Upper lobe of right lung (tissue), 1 donor: ENCODE results near the gene TBCA. TPM values are rescaled to one million over a fixed set of nuclear protein-coding genes. Genes with fewer than 3 reads are reported as not detected.

Experiments
- ATAC-seq: fragments of 200-7000 bp; cut with Tn5 transposase; one replicate; pipeline ENCODE4 v1.9.1; 2020; ENCODE audit warnings: mild to moderate bottlenecking, moderate library complexity
- DNase-seq: peaks from one replicate; pipeline ENCODE4 v3.0.0-alpha.2; 2020
- H3K27ac ChIP-seq: fragments of 200-600 bp; one replicate; pipeline ENCODE4 v1.8.0; 2022
- H3K27me3 ChIP-seq: fragments of 200-600 bp; one replicate; pipeline ENCODE4 v1.8.0; 2022; ENCODE audit warnings: mild to moderate bottlenecking
- H3K36me3 ChIP-seq: fragments of 200-600 bp; one replicate; pipeline ENCODE4 v1.8.0; 2022
- H3K4me1 ChIP-seq: fragments of 200-600 bp; one replicate; pipeline ENCODE4 v1.8.0; 2022
- H3K4me3 ChIP-seq: fragments of 200-600 bp; one replicate; pipeline ENCODE4 v1.8.0; 2022; ENCODE audit warnings: mild to moderate bottlenecking
- H3K9me3 ChIP-seq: fragments of 200-600 bp; one replicate; pipeline ENCODE4 v1.8.0; 2022
- intact Hi-C: fragments of 100-400 bp; cut with DNase I; formaldehyde crosslinking; loops from one replicate; pipeline ENCODE4 v1.11.0; 2022
- total RNA-seq: library from RNA; stranded (reverse); fragmentation: NEBNext Ultra II Directional; extraction: Animal tissue kit (Norgen Biotek cat#: 25700); gene quantifications from one replicate; pipeline ENCODE4 v1.2.1, GENCODE V29; 2021
- TF ChIP-seq, protein P1 (sequence below): fragments of 200-600 bp; IDR thresholded peaks from one replicate; pipeline ENCODE4 v1.8.0; 2022; ENCODE audit warnings: antibody characterized with exemption
- donor health status: DM: no; HTN: yes; CAD: no; lungs with severe emphysema.

TBCA gene
- total RNA-seq, 1 donor from 2014 or later, result 120 TPM

DNA sequence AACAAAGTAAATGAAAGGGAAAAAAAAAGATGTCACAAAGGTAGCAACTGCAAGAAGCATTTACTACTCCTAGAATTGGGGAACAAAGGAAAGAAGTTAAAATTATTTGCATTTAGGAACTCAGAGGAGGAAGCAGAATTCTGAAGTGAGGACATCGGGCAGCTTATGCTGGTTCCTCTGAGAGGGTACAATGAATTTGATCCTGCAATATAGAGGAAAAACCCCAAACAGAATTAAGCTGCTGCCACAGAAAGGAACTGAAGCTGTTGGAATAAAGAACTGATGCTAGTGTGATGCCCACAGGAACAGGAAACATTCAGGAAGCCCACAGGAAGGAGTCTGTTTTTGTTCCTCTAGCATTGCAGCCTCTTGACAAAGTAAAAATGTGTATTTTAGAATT lies 22.3 kb upstream of the TBCA start:
- intact Hi-C loops, result no loop called here
- TF ChIP-seq, protein P1, sequence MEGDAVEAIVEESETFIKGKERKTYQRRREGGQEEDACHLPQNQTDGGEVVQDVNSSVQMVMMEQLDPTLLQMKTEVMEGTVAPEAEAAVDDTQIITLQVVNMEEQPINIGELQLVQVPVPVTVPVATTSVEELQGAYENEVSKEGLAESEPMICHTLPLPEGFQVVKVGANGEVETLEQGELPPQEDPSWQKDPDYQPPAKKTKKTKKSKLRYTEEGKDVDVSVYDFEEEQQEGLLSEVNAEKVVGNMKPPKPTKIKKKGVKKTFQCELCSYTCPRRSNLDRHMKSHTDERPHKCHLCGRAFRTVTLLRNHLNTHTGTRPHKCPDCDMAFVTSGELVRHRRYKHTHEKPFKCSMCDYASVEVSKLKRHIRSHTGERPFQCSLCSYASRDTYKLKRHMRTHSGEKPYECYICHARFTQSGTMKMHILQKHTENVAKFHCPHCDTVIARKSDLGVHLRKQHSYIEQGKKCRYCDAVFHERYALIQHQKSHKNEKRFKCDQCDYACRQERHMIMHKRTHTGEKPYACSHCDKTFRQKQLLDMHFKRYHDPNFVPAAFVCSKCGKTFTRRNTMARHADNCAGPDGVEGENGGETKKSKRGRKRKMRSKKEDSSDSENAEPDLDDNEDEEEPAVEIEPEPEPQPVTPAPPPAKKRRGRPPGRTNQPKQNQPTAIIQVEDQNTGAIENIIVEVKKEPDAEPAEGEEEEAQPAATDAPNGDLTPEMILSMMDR, result no peak
- no peak for DNase-seq
- ATAC-seq, result peak; percentile 58
- Histone ChIP-seq H3K9me3 (peaks cover 4% of the 10 kb centered on the region), H3K27ac (no peak overlapping the region), H3K4me3 (no peak overlapping the region), H3K4me1 (no peaks in the 10 kb centered on the region), H3K36me3 (no peaks in the 10 kb centered on the region), H3K27me3 (peaks cover 4% of the 10 kb centered on the region)

DNA sequence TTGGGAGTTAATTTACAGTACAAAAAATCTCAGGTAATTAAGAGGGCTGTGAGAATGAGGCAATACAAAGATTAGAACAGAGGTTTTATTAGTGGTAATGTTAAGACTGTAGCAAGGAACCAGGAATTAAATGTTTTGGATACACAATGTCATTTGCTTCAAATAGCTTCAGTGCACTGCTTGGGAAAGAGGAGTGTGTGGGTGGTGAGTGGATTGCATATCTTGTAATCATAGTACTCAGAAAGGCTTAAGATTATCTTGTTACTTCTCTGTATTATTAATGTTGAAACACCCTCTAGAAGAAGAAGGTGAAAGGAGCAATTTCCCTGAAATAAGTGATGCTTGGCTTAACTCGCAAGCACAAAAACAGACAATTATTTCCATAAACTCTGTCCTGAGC lies 21.0 kb upstream of the TBCA start:
- Histone ChIP-seq H3K27me3 (peaks cover 4% of the 10 kb centered on the region), H3K4me3 (no peak overlapping the region), H3K36me3 (no peaks in the 10 kb centered on the region), H3K27ac (no peak overlapping the region), H3K9me3 (peaks cover 2% of the 10 kb centered on the region), H3K4me1 (no peaks in the 10 kb centered on the region)
- DNase-seq (no peak), ATAC-seq (peak; percentile 67)
- TF ChIP-seq, protein P1, result no peak
- intact Hi-C loops, result no loop called here

DNA sequence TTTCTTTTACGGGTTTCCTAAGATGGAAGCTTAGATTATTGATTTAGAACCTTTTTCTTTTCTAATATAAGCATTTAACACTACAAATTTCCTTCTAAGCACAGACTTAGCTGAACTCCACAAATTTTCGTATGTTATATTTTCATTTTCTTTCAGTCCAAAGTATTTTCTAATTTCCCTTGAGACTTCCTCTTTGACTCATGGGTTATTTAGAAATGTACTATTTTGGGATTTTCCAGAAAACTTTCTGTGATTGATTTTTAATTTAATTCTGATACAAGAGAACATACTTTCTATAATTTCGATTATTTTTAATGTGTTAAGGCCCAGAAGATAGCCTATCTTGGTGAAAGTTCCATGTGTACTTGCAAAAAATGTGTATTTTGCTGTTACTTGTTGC lies 19.7 kb upstream of the TBCA start:
- no peaks in the 10 kb centered on the region for H3K9me3 ChIP-seq
- H3K36me3 ChIP-seq, result no peaks in the 10 kb centered on the region
- no peak overlapping the region for H3K27ac ChIP-seq
- intact Hi-C loops, result no loop called here
- DNase-seq (no peak), ATAC-seq (no peak)
- peaks cover 4% of the 10 kb centered on the region for H3K27me3 ChIP-seq
- H3K4me3 ChIP-seq, result no peak overlapping the region
- TF ChIP-seq, protein P1, result no peak
- no peaks in the 10 kb centered on the region for H3K4me1 ChIP-seq

DNA sequence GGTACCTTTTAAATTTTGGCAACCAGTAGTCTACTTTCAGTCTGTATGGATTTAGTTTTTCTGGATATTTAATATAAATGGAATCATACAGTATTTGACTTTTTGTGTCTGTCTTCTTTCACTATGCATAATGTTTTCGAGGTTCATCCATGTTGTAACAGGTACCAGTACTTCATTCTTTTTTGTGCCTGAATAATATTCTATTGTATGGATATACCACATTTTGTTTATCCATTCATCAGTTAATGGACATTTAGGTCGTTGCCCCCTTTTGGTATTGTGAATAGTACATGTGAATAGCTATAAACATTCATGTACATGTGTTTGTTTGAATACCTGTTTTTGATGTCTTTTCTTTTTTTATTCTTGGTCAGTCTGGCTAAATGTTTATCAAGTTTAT lies 19.1 kb upstream of the TBCA start:
- H3K4me3 ChIP-seq, result no peak overlapping the region

GRCh38 chr5:77791926-77792325 lies 15.8 kb upstream of the TBCA start:
- TF ChIP-seq, protein P1, result no peak
- ATAC-seq, result no peak
- DNase-seq, result no peak

More for the DNA sequence above, 19.1 kb upstream of the TBCA start:
- H3K27me3 ChIP-seq, result peaks cover 4% of the 10 kb centered on the region
- DNase-seq, result no peak
- no peaks in the 10 kb centered on the region for H3K9me3 ChIP-seq
- ATAC-seq, result no peak
- H3K27ac ChIP-seq, result no peak overlapping the region
- TF ChIP-seq, protein P1, result no peak
- no peaks in the 10 kb centered on the region for H3K4me1 ChIP-seq
- intact Hi-C loops, result no loop called here
- H3K36me3 ChIP-seq, result no peaks in the 10 kb centered on the region

DNA sequence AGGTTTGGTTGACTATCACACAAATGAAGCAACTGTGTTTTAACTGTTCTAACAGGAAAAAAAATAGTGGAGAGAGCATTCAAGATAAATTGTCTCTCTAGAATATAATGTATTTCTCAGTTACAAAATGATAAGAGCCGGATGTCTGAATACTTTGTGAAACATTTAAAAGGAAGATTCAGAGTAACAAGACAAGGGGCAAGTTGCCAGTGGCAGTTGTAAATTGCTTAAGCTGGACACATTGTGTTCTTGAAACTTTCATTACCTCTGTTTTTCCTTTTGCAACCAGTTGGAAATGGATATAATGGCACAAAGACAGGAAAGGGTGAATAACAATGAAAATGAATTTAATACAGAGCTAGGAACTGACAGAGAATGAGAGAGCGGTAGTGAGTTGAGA lies 15.2 kb upstream of the TBCA start:
- Histone ChIP-seq H3K4me1 (no peaks in the 10 kb centered on the region), H3K4me3 (no peak overlapping the region), H3K27me3 (no peaks in the 10 kb centered on the region), H3K27ac (no peak overlapping the region), H3K36me3 (no peaks in the 10 kb centered on the region), H3K9me3 (no peaks in the 10 kb centered on the region)
- DNase-seq (no peak), ATAC-seq (no peak)
- TF ChIP-seq, protein P1, result no peak
- intact Hi-C loops, result no loop called here

More at GRCh38 chr5:77791926-77792325, 15.8 kb upstream of the TBCA start:
- no peaks in the 10 kb centered on the region for H3K36me3 ChIP-seq
- H3K4me1 ChIP-seq, result no peaks in the 10 kb centered on the region
- intact Hi-C loops, result no loop called here
- no peaks in the 10 kb centered on the region for H3K27me3 ChIP-seq
- H3K27ac ChIP-seq, result no peak overlapping the region
- H3K9me3 ChIP-seq, result no peaks in the 10 kb centered on the region
- H3K4me3 ChIP-seq, result no peak overlapping the region
